SK-N-SH treated with all-trans-retinoic acid at 6 μM for 48 hours (cell line): ENCODE results near the gene GSG1.

Source experiments
- ARNTL ChIP-seq: fragments of 450-650 bp; formaldehyde crosslinking; IDR thresholded peaks from 2 replicates; pipeline ENCODE4 v1.5.0; 2020; ENCODE audit warnings: low read depth, mild to moderate bottlenecking, moderate library complexity, borderline replicate concordance
- CREB5 ChIP-seq: fragments of 250-450 bp; sonication (Bioruptor Pico); IDR thresholded peaks from 2 replicates; pipeline ENCODE4 v1.5.1; 2020; ENCODE audit warnings: low read depth, mild to moderate bottlenecking, moderate library complexity
- CSRNP3 ChIP-seq: fragments of 250-450 bp; sonication (Bioruptor Pico); IDR thresholded peaks from 2 replicates; pipeline ENCODE4 v1.5.1; 2021; ENCODE audit warnings: mild to moderate bottlenecking, moderate library complexity
- GLIS3 ChIP-seq: fragments of 250-450 bp; sonication (Bioruptor Pico); IDR thresholded peaks from 2 replicates; pipeline ENCODE4 v1.5.0; 2020; ENCODE audit warnings: mild to moderate bottlenecking, moderate library complexity
- RARB ChIP-seq: fragments of 250-450 bp; sonication (Bioruptor Pico); IDR thresholded peaks from 2 replicates; pipeline ENCODE4 v1.8.0; 2021; ENCODE audit warnings: mild to moderate bottlenecking, moderate library complexity
- SNAI2 ChIP-seq: fragments of 250-450 bp; sonication (Bioruptor Pico); IDR thresholded peaks from 2 replicates; pipeline ENCODE4 v1.5.0; 2020; ENCODE audit warnings: mild to moderate bottlenecking, moderate library complexity
- TOX ChIP-seq: fragments of 250-450 bp; sonication (Bioruptor Pico); IDR thresholded peaks from 2 replicates; pipeline ENCODE4 v1.8.0; 2021; ENCODE audit warnings: mild to moderate bottlenecking, moderate library complexity, borderline replicate concordance
- TSHZ2 ChIP-seq: fragments of 250-450 bp; sonication (Bioruptor Pico); IDR thresholded peaks from 2 replicates; pipeline ENCODE4 v1.5.0; 2020; ENCODE audit warnings: mild to moderate bottlenecking, moderate library complexity
- ZC3H10 ChIP-seq: fragments of 250-450 bp; sonication (Bioruptor Pico); IDR thresholded peaks from 2 replicates; pipeline ENCODE4 v1.5.1; 2021; ENCODE audit warnings: mild to moderate bottlenecking, moderate library complexity
- ZFP3 ChIP-seq: fragments of 250-450 bp; sonication (Bioruptor Pico); IDR thresholded peaks from 2 replicates; pipeline ENCODE4 v1.5.0; 2020; ENCODE audit warnings: mild to moderate bottlenecking, moderate library complexity
- ZNF70 ChIP-seq: fragments of 450-650 bp; formaldehyde crosslinking; IDR thresholded peaks from 2 replicates; pipeline ENCODE4 v1.5.0; 2020; ENCODE audit warnings: mild to moderate bottlenecking, moderate library complexity
- ZNF8 ChIP-seq: fragments of 450-650 bp; formaldehyde crosslinking; IDR thresholded peaks from 2 replicates; pipeline ENCODE4 v1.5.0; 2020; ENCODE audit warnings: mild to moderate bottlenecking, moderate library complexity
- TF ChIP-seq, protein P1 (sequence below): fragments of 250-450 bp; sonication (Bioruptor Pico); IDR thresholded peaks from 2 replicates; pipeline ENCODE4 v1.8.0; 2020; ENCODE audit warnings: mild to moderate bottlenecking, moderate library complexity, borderline replicate concordance

- TF ChIP-seq RARB (CRISPR knock-in tag) (no peak), ZNF70 (CRISPR knock-in tag) (no peak), ZFP3 (CRISPR knock-in tag) (no peak), TSHZ2 (CRISPR knock-in tag) (no peak), CSRNP3 (CRISPR knock-in tag) (no peak), SNAI2 (no peak), GLIS3 (no peak), ZC3H10 (CRISPR knock-in tag) (no peak), ARNTL (CRISPR knock-in tag) (no peak), CREB5 (CRISPR knock-in tag) (no peak), TOX (CRISPR knock-in tag) (no peak), ZNF8 (CRISPR knock-in tag) (no peak)
- TF ChIP-seq, protein P1, sequence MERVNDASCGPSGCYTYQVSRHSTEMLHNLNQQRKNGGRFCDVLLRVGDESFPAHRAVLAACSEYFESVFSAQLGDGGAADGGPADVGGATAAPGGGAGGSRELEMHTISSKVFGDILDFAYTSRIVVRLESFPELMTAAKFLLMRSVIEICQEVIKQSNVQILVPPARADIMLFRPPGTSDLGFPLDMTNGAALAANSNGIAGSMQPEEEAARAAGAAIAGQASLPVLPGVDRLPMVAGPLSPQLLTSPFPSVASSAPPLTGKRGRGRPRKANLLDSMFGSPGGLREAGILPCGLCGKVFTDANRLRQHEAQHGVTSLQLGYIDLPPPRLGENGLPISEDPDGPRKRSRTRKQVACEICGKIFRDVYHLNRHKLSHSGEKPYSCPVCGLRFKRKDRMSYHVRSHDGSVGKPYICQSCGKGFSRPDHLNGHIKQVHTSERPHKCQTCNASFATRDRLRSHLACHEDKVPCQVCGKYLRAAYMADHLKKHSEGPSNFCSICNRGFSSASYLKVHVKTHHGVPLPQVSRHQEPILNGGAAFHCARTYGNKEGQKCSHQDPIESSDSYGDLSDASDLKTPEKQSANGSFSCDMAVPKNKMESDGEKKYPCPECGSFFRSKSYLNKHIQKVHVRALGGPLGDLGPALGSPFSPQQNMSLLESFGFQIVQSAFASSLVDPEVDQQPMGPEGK: no peak
Measured at GRCh38 chr12:13125996-13126395, 22.5 kb upstream of the GSG1 start.
